Upper lobe of left lung (tissue), 6 donors: ENCODE measurements around the gene USP32. TPM values are rescaled to one million over a fixed set of nuclear protein-coding genes. Genes with fewer than 3 reads are reported as not detected.

ENCODE experiments used
- ATAC-seq, 2 donors: fragments of 200-7000 bp; cut with Tn5 transposase; one replicate each; pipeline ENCODE4 v1.9.1; 2022; ENCODE audit warnings: mild to moderate bottlenecking in 2 of 2, moderate library complexity in 2 of 2; ENCODE audit not compliant: low FRiP score in 2 of 2
- DNase-seq, 2 donors: peaks; one replicate each; pipeline ENCODE4 v3.0.0-alpha.2; 2019 to 2020
- H3K27ac ChIP-seq, 4 donors: fragments of 200-600 bp; sonication (generic); one replicate each; pipeline ENCODE4 v1.5.1; 2016 to 2019
- H3K27me3 ChIP-seq, 4 donors: fragments of 200-600 bp; sonication (generic); one replicate each; pipeline ENCODE4 v1.5.1; 2017 to 2019
- H3K36me3 ChIP-seq, 4 donors: fragments of 200-600 bp; sonication (generic); one replicate each; pipeline ENCODE4 v1.5.1; 2016 to 2019
- H3K4me1 ChIP-seq, 4 donors: fragments of 200-600 bp; sonication (generic); one replicate each; pipeline ENCODE4 v1.5.1; 2018 to 2019
- H3K4me3 ChIP-seq, 4 donors: fragments of 200-600 bp; sonication (generic); one replicate each; pipeline ENCODE4 v1.5.1; 2017 to 2019; ENCODE audit warnings: mild to moderate bottlenecking in 2 of 4, moderate library complexity in 1 of 4
- H3K9me3 ChIP-seq, 4 donors: fragments of 200-600 bp; sonication (generic); one replicate each; pipeline ENCODE4 v1.5.1; 2018 to 2019
- EP300 ChIP-seq, 4 donors: sonication (generic); formaldehyde crosslinking; IDR thresholded peaks; one replicate each; pipeline ENCODE4 v1.5.1; 2017; ENCODE audit warnings: antibody characterized with exemption in 4 of 4, control low read depth in 2 of 4
- POLR2A ChIP-seq, 4 donors: fragments of 450-650 bp; IDR thresholded peaks; one replicate each; pipeline ENCODE4 v1.5.1; 2016 to 2017; ENCODE audit warnings: antibody characterized with exemption in 4 of 4, mild to moderate bottlenecking in 2 of 4
- POLR2AphosphoS5 ChIP-seq, 2 donors: sonication (generic); formaldehyde crosslinking; IDR thresholded peaks; one replicate each; pipeline ENCODE4 v1.5.1; 2017; ENCODE audit warnings: antibody characterized with exemption in 2 of 2
- WGBS, 2 donors: methylation state at CpG; one replicate each; pipeline ENCODE4 v1.1.5; 2017 to 2018; 5-methylcytosine and 5-hydroxymethylcytosine counted together
- total RNA-seq, 6 donors: library from RNA; depleted of rRNA in 4 of 6; stranded (reverse); fragments of >200 nt in 4 of 6; gene quantifications; one replicate each; pipeline versions ENCODE4 v1.1.0 to v1.2.1, GENCODE V29; 2016 to 2021
- TF ChIP-seq, protein P1 (sequence below), 6 experiments: fragments of 450-650 bp in 4 of 6; fragments of 200-600 bp in 2 of 6; sonication (generic) in 2 of 6; IDR thresholded peaks; one replicate each; pipeline ENCODE4 v1.5.1; 2016 to 2019; ENCODE audit warnings: antibody characterized with exemption in 6 of 6
- donor health status: DM: no; HTN: no; CAD: no; lungs with moderate emphysema.
- donor health status: DM: no; HTN: yes; CAD: no; lungs with severe emphysema.

USP32 gene
- total RNA-seq, 6 donors from 2014 or later, result 69.5 to 115 (median 86.3) TPM

DNA sequence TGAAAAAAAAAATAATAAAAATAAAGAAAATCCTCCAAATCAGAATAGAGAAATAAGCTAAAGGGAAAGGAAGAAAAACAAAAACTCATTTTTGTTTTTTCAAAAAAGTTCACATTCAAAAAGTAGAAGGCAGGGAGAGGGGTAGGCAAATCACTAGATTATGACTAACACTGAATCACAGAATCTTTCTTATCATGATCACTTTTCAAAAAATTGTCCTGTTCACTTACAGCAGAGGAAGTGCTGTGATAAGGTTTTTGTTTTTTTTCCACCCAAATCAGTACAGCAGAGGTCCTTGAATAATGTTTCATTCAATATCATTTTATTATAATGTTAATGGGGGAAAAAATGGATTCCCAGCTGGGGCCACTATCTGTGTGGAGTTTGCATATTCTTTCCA is 135.8 kb downstream of the USP32 start:
- Histone ChIP-seq H3K36me3 (peaks cover 4 to 69% (median 16%) of the 10 kb centered on the region in 4 donors), H3K9me3 (no peaks in the 10 kb centered on the region)

DNA sequence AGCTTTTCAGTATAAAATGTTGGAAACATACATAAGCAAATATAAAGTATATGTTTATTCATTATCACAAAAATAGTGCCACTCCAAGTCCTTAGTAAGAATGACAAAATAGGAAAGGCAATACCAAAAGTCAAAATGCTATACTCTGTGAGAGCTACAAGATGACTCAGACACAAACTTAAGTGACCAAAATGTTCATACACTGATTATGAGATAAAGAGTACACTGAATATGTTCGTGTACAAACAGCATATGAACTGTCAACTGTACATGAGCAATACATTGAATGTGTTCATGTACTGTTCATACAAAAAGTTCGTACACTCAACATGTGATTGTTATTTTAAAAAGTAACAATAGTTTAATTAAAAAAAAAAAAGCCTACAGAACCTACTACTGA is 138.9 kb downstream of the USP32 start:
- Histone ChIP-seq H3K27ac (no peak overlapping the region), H3K36me3 (peaks cover 4 to 56% (median 15%) of the 10 kb centered on the region in 4 donors), H3K27me3 (no peaks in the 10 kb centered on the region), H3K4me1 (no peaks in the 10 kb centered on the region), H3K9me3 (no peaks in the 10 kb centered on the region), H3K4me3 (no peak overlapping the region)
- ATAC-seq (no peak), DNase-seq (no peak)
- WGBS, 2 donors, result 91 to 94% methylated on average over 2 of the region's 2 CpGs
- TF ChIP-seq, protein P1, sequence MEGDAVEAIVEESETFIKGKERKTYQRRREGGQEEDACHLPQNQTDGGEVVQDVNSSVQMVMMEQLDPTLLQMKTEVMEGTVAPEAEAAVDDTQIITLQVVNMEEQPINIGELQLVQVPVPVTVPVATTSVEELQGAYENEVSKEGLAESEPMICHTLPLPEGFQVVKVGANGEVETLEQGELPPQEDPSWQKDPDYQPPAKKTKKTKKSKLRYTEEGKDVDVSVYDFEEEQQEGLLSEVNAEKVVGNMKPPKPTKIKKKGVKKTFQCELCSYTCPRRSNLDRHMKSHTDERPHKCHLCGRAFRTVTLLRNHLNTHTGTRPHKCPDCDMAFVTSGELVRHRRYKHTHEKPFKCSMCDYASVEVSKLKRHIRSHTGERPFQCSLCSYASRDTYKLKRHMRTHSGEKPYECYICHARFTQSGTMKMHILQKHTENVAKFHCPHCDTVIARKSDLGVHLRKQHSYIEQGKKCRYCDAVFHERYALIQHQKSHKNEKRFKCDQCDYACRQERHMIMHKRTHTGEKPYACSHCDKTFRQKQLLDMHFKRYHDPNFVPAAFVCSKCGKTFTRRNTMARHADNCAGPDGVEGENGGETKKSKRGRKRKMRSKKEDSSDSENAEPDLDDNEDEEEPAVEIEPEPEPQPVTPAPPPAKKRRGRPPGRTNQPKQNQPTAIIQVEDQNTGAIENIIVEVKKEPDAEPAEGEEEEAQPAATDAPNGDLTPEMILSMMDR (IDR thresholded peaks at IDR 0.05), result no peak
- TF ChIP-seq EP300 (IDR thresholded peaks at IDR 0.05), result no peak
- no peak for TF ChIP-seq POLR2A (IDR thresholded peaks at IDR 0.05)
- no peak for TF ChIP-seq POLR2AphosphoS5 (IDR thresholded peaks at IDR 0.05)

More for the DNA sequence above, 135.8 kb downstream of the USP32 start:
- no peak for DNase-seq
- no peak for ATAC-seq
- Histone ChIP-seq H3K4me1 (no peaks in the 10 kb centered on the region), H3K27me3 (no peaks in the 10 kb centered on the region), H3K27ac (no peak overlapping the region), H3K4me3 (no peak overlapping the region)
- TF ChIP-seq POLR2A (IDR thresholded peaks at IDR 0.05) (no peak), EP300 (IDR thresholded peaks at IDR 0.05) (no peak), POLR2AphosphoS5 (IDR thresholded peaks at IDR 0.05) (no peak)
- TF ChIP-seq, protein P1 (IDR thresholded peaks at IDR 0.05), result no peak

DNA sequence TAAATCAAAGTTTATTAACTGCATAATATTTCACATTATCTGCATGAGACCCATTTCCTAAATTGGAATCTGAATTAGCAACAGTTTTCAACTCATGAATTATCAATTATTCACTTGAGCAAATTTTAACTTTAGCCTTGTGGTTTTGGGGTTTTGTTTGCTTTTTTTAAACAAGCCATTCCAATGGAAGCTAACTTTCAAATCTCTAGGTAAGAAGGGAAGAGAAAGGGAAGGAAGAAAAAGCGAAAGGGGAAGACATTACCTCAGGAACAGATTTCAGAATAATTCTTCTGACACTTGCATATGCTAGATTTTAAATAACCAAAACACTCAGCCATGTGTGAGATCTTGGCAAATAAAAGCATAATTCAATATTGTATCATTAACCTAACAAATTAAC is 139.5 kb downstream of the USP32 start:
- TF ChIP-seq POLR2A (IDR thresholded peaks at IDR 0.05), result no peak
- TF ChIP-seq, protein P1 (IDR thresholded peaks at IDR 0.05), result no peak
- no peak for TF ChIP-seq POLR2AphosphoS5 (IDR thresholded peaks at IDR 0.05)
- no peak for TF ChIP-seq EP300 (IDR thresholded peaks at IDR 0.05)
- Histone ChIP-seq H3K4me1 (no peaks in the 10 kb centered on the region), H3K9me3 (no peaks in the 10 kb centered on the region), H3K4me3 (no peak overlapping the region), H3K27me3 (no peaks in the 10 kb centered on the region), H3K27ac (no peak overlapping the region), H3K36me3 (peaks cover 4 to 52% (median 15%) of the 10 kb centered on the region in 4 donors)
- ATAC-seq (no peak), DNase-seq (no peak)
- 86 to 94% methylated on average over 1 of the region's 1 CpG for WGBS, 2 donors

DNA sequence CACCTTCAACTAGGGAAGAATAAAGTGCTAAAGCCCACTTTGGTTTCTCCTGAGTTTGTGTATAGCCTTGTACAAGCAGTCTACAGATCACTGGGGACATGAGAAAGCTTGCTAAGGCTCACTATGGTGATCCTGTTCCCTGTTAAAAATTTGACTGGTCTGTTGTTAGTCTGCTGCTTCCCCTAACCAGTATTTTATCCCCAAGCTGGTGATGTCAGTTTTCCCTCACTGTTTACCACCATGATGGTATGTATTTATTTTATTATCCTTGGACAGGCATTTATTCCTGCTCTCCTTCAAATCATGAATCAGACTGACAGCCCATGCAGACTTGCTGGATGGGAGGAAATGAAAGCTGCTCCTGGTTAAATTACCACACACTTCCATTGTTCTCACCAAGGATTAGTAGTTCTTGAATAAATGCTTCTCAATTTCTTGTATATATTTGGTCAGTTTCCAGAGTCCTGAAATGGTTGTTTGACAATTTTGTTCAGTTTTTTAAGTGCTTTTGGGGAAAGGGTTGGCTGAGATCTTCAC is 142.6 kb downstream of the USP32 start:
- no peak overlapping the region for H3K27ac ChIP-seq
- H3K27me3 ChIP-seq, result no peaks in the 10 kb centered on the region
- no peaks in the 10 kb centered on the region for H3K9me3 ChIP-seq
- no peak overlapping the region for H3K4me3 ChIP-seq
- TF ChIP-seq, protein P1 (IDR thresholded peaks at IDR 0.05), result no peak
- TF ChIP-seq EP300 (IDR thresholded peaks at IDR 0.05) (no peak), POLR2AphosphoS5 (IDR thresholded peaks at IDR 0.05) (no peak), POLR2A (IDR thresholded peaks at IDR 0.05) (no peak)
- ATAC-seq (no peak), DNase-seq (no peak)
- H3K36me3 ChIP-seq, result peaks cover 4 to 26% (median 8%) of the 10 kb centered on the region in 4 donors
- H3K4me1 ChIP-seq, result no peaks in the 10 kb centered on the region

DNA sequence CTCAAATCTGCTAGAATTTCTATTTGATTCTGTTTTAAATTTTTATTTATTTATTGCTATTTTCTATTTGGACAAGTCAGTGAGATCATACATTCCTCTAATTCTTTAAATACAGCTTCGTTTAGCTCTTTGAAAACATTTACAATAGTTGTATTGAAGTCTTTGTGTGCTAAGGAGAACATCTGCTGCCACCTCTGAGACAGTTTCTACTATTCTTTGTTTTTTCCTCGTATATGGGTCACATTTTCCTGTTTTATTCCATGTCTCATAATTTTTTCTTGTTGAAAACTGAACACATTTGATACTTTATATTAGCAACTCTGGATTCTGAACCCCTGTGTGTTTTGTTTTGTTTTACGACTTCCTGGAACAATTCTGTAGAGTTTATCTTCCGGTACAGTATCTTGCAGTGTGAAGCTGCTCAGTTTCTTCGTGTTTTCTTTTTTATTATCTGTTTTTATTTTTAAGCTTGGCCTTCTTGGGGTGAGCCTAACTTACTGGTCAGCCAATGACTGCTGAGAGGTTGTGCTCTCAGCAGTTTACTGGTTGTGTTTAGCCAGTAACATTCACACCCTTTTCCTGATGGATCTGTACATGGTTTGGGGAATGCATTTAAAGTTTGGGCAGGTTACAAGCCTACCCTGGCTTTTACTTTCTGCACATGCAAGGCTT is 143.2 kb downstream of the USP32 start:
- DNase-seq (no peak), ATAC-seq (no peak)
- peaks cover under 1 to 20% (median 4%) of the 10 kb centered on the region in 4 donors for H3K36me3 ChIP-seq
- no peaks in the 10 kb centered on the region for H3K27me3 ChIP-seq
- 74 to 90% methylated on average over 5 of the region's 5 CpGs for WGBS, 2 donors
- no peaks in the 10 kb centered on the region for H3K4me1 ChIP-seq
- H3K4me3 ChIP-seq, result no peak overlapping the region
- H3K9me3 ChIP-seq, result no peaks in the 10 kb centered on the region
- TF ChIP-seq POLR2A (IDR thresholded peaks at IDR 0.05) (no peak), EP300 (IDR thresholded peaks at IDR 0.05) (no peak), POLR2AphosphoS5 (IDR thresholded peaks at IDR 0.05) (no peak)
- TF ChIP-seq, protein P1 (IDR thresholded peaks at IDR 0.05), result no peak
- no peak overlapping the region for H3K27ac ChIP-seq
